Measurements from ENCODE around the gene SLC49A3.

- TF ChIP-seq CTCF (IDR thresholded peaks at IDR 0.05), result no peak
- TF ChIP-seq POLR2A (IDR thresholded peaks at IDR 0.05), result no peak
Observed at GRCh38 chr4:679629-680028, 9.3 kb downstream of the SLC49A3 start.

Measured in adrenal gland (tissue), 5 donors.